Neural progenitor cell (in vitro differentiated cells): ENCODE results near the gene FAM53A.

ENCODE experiments used
- CTCF ChIP-seq: fragments of 200-600 bp; sonication (generic); IDR thresholded peaks from 2 replicates; pipeline ENCODE4 v1.5.1; 2017; ENCODE audit warnings: antibody characterized with exemption, mild to moderate bottlenecking
- EZH2 ChIP-seq: fragments of 200-600 bp; sonication (generic); IDR thresholded peaks from 2 replicates; pipeline ENCODE4 v1.6.1; 2017; ENCODE audit warnings: antibody characterized with exemption, mild to moderate bottlenecking, moderate library complexity
- EZH2phosphoT487 ChIP-seq: fragments of 200-600 bp; sonication (generic); IDR thresholded peaks from 2 replicates; pipeline ENCODE4 v1.6.1; 2017; ENCODE audit warnings: antibody characterized with exemption

DNA sequence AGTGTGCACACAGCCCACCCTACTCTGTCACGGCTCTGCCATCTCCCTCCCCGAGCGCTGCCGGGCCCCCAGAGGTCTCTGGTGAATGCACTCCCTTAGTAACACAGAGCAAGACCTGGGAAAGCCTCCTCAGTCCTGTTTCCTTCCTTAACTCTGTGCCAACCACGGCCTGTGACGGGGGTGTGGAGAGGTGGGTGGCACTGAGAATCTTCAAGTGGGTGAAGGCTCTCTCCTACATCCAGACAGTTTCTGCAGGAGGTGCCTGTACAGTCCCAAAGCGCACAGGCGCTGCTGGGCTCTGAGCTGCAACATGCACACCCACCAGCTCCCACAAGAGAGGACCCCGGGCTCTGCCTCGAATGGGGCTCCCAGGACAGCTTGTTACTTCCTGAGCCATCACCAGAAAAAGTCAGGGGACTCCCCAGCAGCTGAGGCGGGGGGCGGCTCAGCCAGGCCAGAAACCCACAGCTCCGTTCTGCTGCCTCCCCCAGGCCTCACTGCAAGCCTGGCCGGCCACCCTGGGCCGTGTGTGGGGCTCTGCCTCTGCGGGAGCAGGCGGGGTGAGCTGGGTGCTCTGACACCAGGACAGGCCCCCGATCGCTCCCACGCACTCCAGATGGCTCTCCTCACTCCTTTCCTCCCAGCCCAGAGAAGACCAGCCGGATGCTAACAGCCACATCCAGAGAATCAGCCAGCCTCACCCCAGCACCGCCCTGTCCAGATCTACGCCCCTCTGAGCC lies 29.7 kb downstream of the FAM53A start:
- TF ChIP-seq CTCF: no peak
- no peak for TF ChIP-seq EZH2
- TF ChIP-seq EZH2phosphoT487: no peak
